ENCODE data around the gene KMT2C. TPM values are rescaled to one million over a fixed set of nuclear protein-coding genes. Genes with fewer than 3 reads are reported as not detected.

KMT2C gene
- total and polyA plus RNA-seq, 11 donors = 8.4 to 62.4 (median 42.2) TPM

DNA sequence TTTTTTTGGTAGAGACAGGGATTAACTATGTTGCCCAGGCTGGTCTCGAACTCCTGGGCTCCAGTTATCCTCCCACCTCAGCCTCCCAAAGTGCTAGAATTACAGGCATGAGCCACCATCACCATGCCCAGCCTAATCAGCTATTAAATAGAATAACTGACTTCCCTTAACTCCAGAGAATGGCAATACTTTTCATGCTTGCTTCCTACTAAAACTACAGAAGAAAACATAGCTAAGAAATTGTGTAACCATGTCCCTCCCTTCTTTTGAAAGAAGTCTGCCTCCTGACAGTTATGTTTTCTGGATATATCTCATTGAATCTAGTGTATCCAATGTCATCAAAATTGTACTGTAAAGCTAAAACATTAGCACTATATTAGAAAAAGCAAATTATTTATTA, 95.6 kb downstream of the KMT2C start:
- H3K4me3 ChIP-seq = no peak overlapping the region
- no peak for DNase-seq
- 92 to 100% (median 97%) methylated on average over 1 of the region's 1 CpG for WGBS, 4 donors
- peaks cover 0 to 3% (median 0%) of the 10 kb centered on the region in 9 donors for H3K36me3 ChIP-seq
- no peaks in the 10 kb centered on the region for H3K27me3 ChIP-seq
- H3K27ac ChIP-seq = no peak overlapping the region
- intact Hi-C loops (cut with DNase I) = loop anchor here in 7 of 10 donors (5.0 to 10.0 kb wide), 6 partner anchors 95 to 367 kb away; partner anchors contain the start of genes KMT2C (in 4 of the 7) and XRCC2 (in 1 of the 7)
- peaks cover 4 to 75% (median 40%) of the 10 kb centered on the region in 12 donors for H3K4me1 ChIP-seq
- no peak for TF ChIP-seq POLR2A (IDR thresholded peaks at IDR 0.05)
- no peaks in the 10 kb centered on the region for H3K9me3 ChIP-seq
- no peak for ATAC-seq

DNA sequence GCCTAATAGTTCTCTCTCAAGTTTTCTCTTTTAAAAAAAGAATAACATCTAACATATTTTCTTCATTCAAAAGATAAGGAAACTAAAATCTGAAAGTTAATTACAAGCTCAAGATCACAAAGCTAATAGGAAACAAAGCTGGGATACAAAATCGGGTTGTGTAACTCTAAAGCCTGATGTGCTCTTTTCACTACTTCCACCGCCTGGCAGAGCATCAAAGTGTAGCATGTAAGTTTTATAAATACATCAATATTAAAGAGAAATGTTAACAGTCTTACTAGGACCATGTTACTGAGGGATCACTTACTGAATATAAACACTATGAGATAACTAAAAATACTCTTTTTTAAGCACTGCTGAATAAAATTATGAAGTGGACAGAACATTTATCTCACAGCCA, 97.2 kb downstream of the KMT2C start:
- 48 to 66% (median 59%) methylated on average over 2 of the region's 2 CpGs for WGBS, 4 donors
- H3K9me3 ChIP-seq = no peaks in the 10 kb centered on the region
- no peak for TF ChIP-seq POLR2A (IDR thresholded peaks at IDR 0.05)
- TF ChIP-seq, protein P1, sequence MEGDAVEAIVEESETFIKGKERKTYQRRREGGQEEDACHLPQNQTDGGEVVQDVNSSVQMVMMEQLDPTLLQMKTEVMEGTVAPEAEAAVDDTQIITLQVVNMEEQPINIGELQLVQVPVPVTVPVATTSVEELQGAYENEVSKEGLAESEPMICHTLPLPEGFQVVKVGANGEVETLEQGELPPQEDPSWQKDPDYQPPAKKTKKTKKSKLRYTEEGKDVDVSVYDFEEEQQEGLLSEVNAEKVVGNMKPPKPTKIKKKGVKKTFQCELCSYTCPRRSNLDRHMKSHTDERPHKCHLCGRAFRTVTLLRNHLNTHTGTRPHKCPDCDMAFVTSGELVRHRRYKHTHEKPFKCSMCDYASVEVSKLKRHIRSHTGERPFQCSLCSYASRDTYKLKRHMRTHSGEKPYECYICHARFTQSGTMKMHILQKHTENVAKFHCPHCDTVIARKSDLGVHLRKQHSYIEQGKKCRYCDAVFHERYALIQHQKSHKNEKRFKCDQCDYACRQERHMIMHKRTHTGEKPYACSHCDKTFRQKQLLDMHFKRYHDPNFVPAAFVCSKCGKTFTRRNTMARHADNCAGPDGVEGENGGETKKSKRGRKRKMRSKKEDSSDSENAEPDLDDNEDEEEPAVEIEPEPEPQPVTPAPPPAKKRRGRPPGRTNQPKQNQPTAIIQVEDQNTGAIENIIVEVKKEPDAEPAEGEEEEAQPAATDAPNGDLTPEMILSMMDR (IDR thresholded peaks at IDR 0.05) = no peak
- ATAC-seq = no peak
- intact Hi-C loops (cut with DNase I) = loop anchor here in 4 of 10 donors (5.0 to 10.0 kb wide), 4 partner anchors 99 to 369 kb away; partner anchors contain the start of gene KMT2C (in 1 of the 4)
- peaks cover 4 to 84% (median 48%) of the 10 kb centered on the region in 12 donors for H3K4me1 ChIP-seq
- no peaks in the 10 kb centered on the region for H3K36me3 ChIP-seq
- H3K27me3 ChIP-seq = no peaks in the 10 kb centered on the region
- DNase-seq = no peak
- H3K4me3 ChIP-seq = no peak overlapping the region
- H3K27ac ChIP-seq = no peak overlapping the region

DNA sequence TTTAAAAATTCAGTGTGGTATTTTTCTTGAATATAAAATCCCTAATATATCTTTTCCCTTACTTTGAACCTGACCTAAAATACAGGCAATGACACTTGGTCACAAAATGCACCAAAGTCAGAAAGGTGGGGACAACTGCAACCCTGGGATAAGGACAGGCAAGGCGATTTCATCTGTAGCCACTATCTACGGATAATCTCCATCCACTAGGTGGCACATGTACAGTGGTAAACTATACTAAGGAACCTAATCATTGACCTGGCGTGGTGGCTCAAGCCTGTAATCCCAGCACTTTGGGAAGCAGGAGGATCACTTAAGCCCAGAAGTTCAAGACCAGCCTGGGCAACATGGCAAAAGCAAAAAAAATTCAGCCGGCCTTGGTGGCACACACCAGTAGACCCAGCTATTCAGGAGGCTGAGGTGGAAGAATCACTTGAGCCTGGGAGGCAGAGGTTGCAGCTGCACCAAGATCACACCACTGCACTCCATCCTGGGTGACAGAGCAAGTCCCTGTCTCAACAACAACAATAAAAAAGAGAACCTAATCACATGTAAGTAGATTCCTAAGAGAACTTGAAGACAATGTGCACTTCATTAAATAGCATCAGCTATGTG, 98.9 kb downstream of the KMT2C start:
- TF ChIP-seq, protein P1 (IDR thresholded peaks at IDR 0.05) = peak in 11 of 12 donors; percentile 37 to 58 (median 47)
- TF ChIP-seq POLR2A (IDR thresholded peaks at IDR 0.05) = no peak
- H3K27me3 ChIP-seq = no peaks in the 10 kb centered on the region
- WGBS, 4 donors = 46 to 56% (median 53%) methylated on average over 4 of the region's 4 CpGs
- no peaks in the 10 kb centered on the region for H3K9me3 ChIP-seq
- ATAC-seq (peak in 3 of 4 donors; percentile 64 to 71 (median 70)), DNase-seq (no peak)
- peak overlapping the region in 2 of 12 donors; percentile 41 to 61 for H3K27ac ChIP-seq
- no peaks in the 10 kb centered on the region for H3K36me3 ChIP-seq
- H3K4me1 ChIP-seq = peaks cover 4 to 69% (median 46%) of the 10 kb centered on the region in 12 donors
- H3K4me3 ChIP-seq = peak overlapping the region in 2 of 12 donors; percentile 38 to 44
- intact Hi-C loops (cut with DNase I) = loop anchor here in 4 of 10 donors (5.0 to 10.0 kb wide), 4 partner anchors 100 to 370 kb away; partner anchors contain the start of gene KMT2C (in 1 of the 4)

DNA sequence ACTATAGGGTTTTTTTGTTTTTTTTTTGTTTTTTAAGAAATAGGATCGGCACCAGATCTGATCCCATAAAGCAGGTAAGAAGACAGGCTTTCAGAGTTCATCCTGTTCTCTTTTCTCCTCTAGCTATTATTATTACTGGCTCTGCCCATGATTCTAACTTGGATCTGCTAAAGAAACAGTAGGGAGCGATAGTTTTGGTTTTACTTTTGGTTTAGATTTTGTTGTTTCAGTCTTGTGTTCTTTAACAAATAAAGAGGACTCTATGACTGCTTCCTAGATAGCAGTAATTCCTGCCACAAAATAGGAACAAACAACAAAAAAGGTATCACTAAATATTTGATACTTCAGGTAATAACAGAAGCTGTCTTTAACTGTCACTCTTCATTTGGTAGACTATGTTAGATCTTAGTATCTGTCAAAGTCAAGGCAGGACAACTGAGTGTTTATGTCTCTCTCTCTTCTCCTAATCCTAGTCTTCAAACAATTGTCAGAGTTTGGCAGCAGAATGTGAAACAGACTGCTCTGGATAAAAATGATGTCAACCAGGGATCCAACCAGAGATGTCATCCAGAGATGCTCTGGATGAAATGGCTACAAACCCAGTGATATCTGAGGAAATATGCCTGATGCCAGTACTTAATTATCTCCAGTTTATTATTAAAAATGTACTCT, 99.8 kb downstream of the KMT2C start:
- WGBS, 4 donors = 45 to 63% (median 54%) methylated on average over 2 of the region's 2 CpGs
- peak overlapping the region in 7 of 12 donors; percentile 3 to 61 (median 24) for H3K27ac ChIP-seq
- DNase-seq (no peak), ATAC-seq (peak in 2 of 4 donors; percentile 28 to 62)
- intact Hi-C loops (cut with DNase I) = loop anchor here in 4 of 10 donors (5.0 to 10.0 kb wide), 4 partner anchors 101 to 371 kb away; partner anchors contain the start of gene KMT2C (in 1 of the 4)
- H3K4me3 ChIP-seq = peak overlapping the region in 8 of 12 donors; percentile 27 to 45 (median 33)
- no peaks in the 10 kb centered on the region for H3K36me3 ChIP-seq
- no peaks in the 10 kb centered on the region for H3K9me3 ChIP-seq
- TF ChIP-seq POLR2A (IDR thresholded peaks at IDR 0.05) = no peak
- TF ChIP-seq, protein P1 (IDR thresholded peaks at IDR 0.05) = no peak
- H3K27me3 ChIP-seq = no peaks in the 10 kb centered on the region
- H3K4me1 ChIP-seq = peaks cover under 1 to 61% (median 40%) of the 10 kb centered on the region in 12 donors
